ENCODE data around the gene TBC1D1.
A peak's percentile ranks its signal among the peaks of the same experiment; 100 is the strongest.

The TBC1D1 gene

GRCh38 chr4:38179690-38180377, 288.9 kb downstream of the TBC1D1 start:
- peak; percentile 76 to 78 for DNase-seq

- DNase-seq, result no peak
Observed at GRCh38 chr4:38180456-38180855, 289.6 kb downstream of the TBC1D1 start.

GRCh38 chr4:38181286-38181685, 290.4 kb downstream of the TBC1D1 start:
- no peak for DNase-seq

GRCh38 chr4:38182334-38182998, 291.6 kb downstream of the TBC1D1 start:
- no peak for DNase-seq

GRCh38 chr4:38184404-38184803, 293.5 kb downstream of the TBC1D1 start:
- DNase-seq, result no peak

- no peak for DNase-seq
Observed at GRCh38 chr4:38185406-38186144, 294.7 kb downstream of the TBC1D1 start.

GRCh38 chr4:38188136-38188535, 297.3 kb downstream of the TBC1D1 start:
- no peak for DNase-seq

- DNase-seq, result no peak
Observed at GRCh38 chr4:38188631-38189101, 297.8 kb downstream of the TBC1D1 start.
